Coronary artery (tissue), 2 donors: ENCODE results near the gene ACTR6.
A peak's percentile ranks its signal among the peaks of the same experiment; 100 is the strongest.
"Not testable (repeated sequence)": the region's sequence is repeated elsewhere in the genome, so short reads cannot be mapped to it uniquely, and the experiment has no call there.

Experiments used
- DNase-seq: peaks from one replicate; pipeline ENCODE4 v3.0.0-alpha.2; 2017; ENCODE audit warnings: low spot score
- H3K27ac ChIP-seq, 2 donors: fragments of 200-600 bp; sonication (generic); one replicate each; pipeline ENCODE4 v1.5.1; 2016 to 2019
- H3K4me3 ChIP-seq: fragments of 200-600 bp; sonication (generic); 2 replicates; pipeline ENCODE4 v1.5.1; 2016; ENCODE audit warnings: mild to moderate bottlenecking, moderate library complexity
- CTCF ChIP-seq: fragments of 200-600 bp; sonication (generic); IDR thresholded peaks from one replicate; pipeline ENCODE4 v1.5.1; 2019; ENCODE audit warnings: antibody characterized with exemption

The ACTR6 gene

GRCh38 chr12:100184549-100185145 lies 16.0 kb upstream of the ACTR6 start:
- no peak for DNase-seq
- Histone ChIP-seq H3K4me3 (no peak overlapping the region), H3K27ac (peak overlapping the region; percentile 59 to 81)
- TF ChIP-seq CTCF, result no peak

GRCh38 chr12:100185361-100185894 lies 15.2 kb upstream of the ACTR6 start:
- peak overlapping the region; percentile 61 for H3K4me3 ChIP-seq
- TF ChIP-seq CTCF, result no peak
- H3K27ac ChIP-seq, result peak overlapping the region; percentile 59 to 81
- DNase-seq, result no peak

GRCh38 chr12:100186071-100186470 lies 14.5 kb upstream of the ACTR6 start:
- peak overlapping the region; percentile 59 to 81 for H3K27ac ChIP-seq
- no peak for DNase-seq
- peak overlapping the region; percentile 61 for H3K4me3 ChIP-seq
- TF ChIP-seq CTCF, result no peak

GRCh38 chr12:100187068-100187467 lies 13.5 kb upstream of the ACTR6 start:
- DNase-seq, result no peak
- TF ChIP-seq CTCF, result no peak
- no peak overlapping the region for H3K27ac ChIP-seq
- H3K4me3 ChIP-seq, result no peak overlapping the region

- H3K4me3 ChIP-seq, result no peak overlapping the region
- DNase-seq, result no peak
- H3K27ac ChIP-seq, result no peak overlapping the region
- TF ChIP-seq CTCF, result no peak
Observed at GRCh38 chr12:100187857-100188519, 12.6 kb upstream of the ACTR6 start.

- not testable (repeated sequence) for H3K27ac ChIP-seq, H3K4me3 ChIP-seq, DNase-seq
Observed at GRCh38 chr12:100188888-100189635, 11.6 kb upstream of the ACTR6 start.

- no peak overlapping the region for H3K4me3 ChIP-seq
- no peak for DNase-seq
- no peak for TF ChIP-seq CTCF
- no peak overlapping the region for H3K27ac ChIP-seq
Observed at GRCh38 chr12:100189636-100190394, 10.8 kb upstream of the ACTR6 start.
